Measurements from ENCODE around the gene MFF.

DNA sequence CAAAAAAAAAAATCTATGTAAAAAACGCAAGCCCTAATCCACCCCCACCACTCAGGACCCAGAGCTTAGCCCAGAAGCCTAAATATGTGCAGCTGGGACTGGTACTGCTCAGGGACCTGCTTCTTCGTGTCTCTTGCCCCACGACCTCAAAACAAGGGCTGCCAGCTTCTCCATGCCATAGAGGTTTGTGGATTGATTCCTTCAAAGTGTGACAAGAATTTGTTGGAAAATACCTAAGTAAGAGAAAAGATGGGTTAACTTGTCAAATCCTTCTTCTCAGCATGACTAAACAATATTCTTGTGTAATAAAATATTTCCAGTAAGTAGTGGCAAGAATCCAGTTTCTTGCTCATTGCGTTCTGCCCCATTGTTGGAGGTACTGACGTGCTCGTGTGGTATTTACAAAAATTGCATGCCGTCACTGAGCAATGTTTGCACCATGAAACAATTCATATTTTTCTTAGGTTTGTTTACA lies 63.5 kb downstream of the MFF start:
- TF ChIP-seq ZFX (IDR thresholded peaks at IDR 0.05), result no peak
- TF ChIP-seq, protein P1, sequence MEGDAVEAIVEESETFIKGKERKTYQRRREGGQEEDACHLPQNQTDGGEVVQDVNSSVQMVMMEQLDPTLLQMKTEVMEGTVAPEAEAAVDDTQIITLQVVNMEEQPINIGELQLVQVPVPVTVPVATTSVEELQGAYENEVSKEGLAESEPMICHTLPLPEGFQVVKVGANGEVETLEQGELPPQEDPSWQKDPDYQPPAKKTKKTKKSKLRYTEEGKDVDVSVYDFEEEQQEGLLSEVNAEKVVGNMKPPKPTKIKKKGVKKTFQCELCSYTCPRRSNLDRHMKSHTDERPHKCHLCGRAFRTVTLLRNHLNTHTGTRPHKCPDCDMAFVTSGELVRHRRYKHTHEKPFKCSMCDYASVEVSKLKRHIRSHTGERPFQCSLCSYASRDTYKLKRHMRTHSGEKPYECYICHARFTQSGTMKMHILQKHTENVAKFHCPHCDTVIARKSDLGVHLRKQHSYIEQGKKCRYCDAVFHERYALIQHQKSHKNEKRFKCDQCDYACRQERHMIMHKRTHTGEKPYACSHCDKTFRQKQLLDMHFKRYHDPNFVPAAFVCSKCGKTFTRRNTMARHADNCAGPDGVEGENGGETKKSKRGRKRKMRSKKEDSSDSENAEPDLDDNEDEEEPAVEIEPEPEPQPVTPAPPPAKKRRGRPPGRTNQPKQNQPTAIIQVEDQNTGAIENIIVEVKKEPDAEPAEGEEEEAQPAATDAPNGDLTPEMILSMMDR (conservative IDR thresholded peaks at IDR 0.05), result no peak
